Ovary (tissue), 9 donors: ENCODE results near the gene CCK. TPM values are rescaled to one million over a fixed set of nuclear protein-coding genes. Genes with fewer than 3 reads are reported as not detected.

ENCODE experiments used
- DNase-seq, 5 donors: peaks; one replicate each; pipeline ENCODE4 v3.0.0-alpha.2; 2019 to 2020
- H3K27ac ChIP-seq, 2 donors: fragments of 200-600 bp; one replicate each; pipeline versions ENCODE4 v1.5.1 to v1.8.0; 2019 to 2022
- H3K27me3 ChIP-seq: fragments of 200-600 bp; one replicate; pipeline ENCODE4 v1.8.0; 2022
- H3K36me3 ChIP-seq: fragments of 200-600 bp; sonication (generic); one replicate; pipeline ENCODE4 v1.5.1; 2019
- H3K4me1 ChIP-seq: one replicate; pipeline ENCODE4 v1.8.1; 2013; ENCODE audit warnings: mild to moderate bottlenecking, moderate library complexity; ENCODE audit not compliant: insufficient read depth
- H3K4me3 ChIP-seq: fragments of 200-600 bp; sonication (generic); one replicate; pipeline ENCODE4 v1.5.1; 2017
- H3K9me3 ChIP-seq, 2 donors: fragments of 200-600 bp in 1 of 2; sonication (generic) in 1 of 2; one replicate each; pipeline versions ENCODE4 v1.5.1 to v1.8.1; 2013 to 2019; ENCODE audit warnings: mild to moderate bottlenecking in 1 of 2, moderate library complexity in 1 of 2
- CTCF ChIP-seq, 3 donors: fragments of 450-650 bp in 2 of 3; fragments of 200-600 bp in 1 of 3; IDR thresholded peaks; one replicate each; pipeline versions ENCODE4 v1.5.1 to v1.8.0; 2016 to 2022; ENCODE audit warnings: antibody characterized with exemption in 3 of 3, mild to moderate bottlenecking in 1 of 3
- EP300 ChIP-seq: sonication (generic); formaldehyde crosslinking; IDR thresholded peaks from one replicate; pipeline ENCODE4 v1.6.1; 2017; ENCODE audit warnings: antibody characterized with exemption
- POLR2A ChIP-seq: fragments of 450-650 bp; IDR thresholded peaks from one replicate; pipeline ENCODE4 v1.6.1; 2017; ENCODE audit warnings: antibody characterized with exemption, mild to moderate bottlenecking, moderate library complexity
- WGBS, 3 donors: extraction: QIAGEN DNeasy Blood & Tissue Kit in 1 of 3; methylation state at CpG; one replicate each; pipeline versions ENCODE4 v1.1.5 to v1.1.7; 2013 to 2017; 5-methylcytosine and 5-hydroxymethylcytosine counted together
- intact Hi-C, 4 donors: fragments of 100-400 bp; cut with DNase I; formaldehyde crosslinking; loops; one replicate each; pipeline versions ENCODE4 v1.11.0 to v1.15.1; 2022 to 2023
- polyA plus RNA-seq, 2 donors: library from polyadenylated mRNA; stranded (reverse); fragments of 200-250 nt in 1 of 2; fragments of 350-450 nt in 1 of 2; fragmentation: Illumina TruSeq in 1 of 2; extraction: RNeasy Lipid Tissue Mini Kit (QIAGEN cat#74804) in 1 of 2; gene quantifications; one replicate each; pipeline ENCODE4 v1.2.3, GENCODE V29; 2013 to 2014
- total RNA-seq, 7 donors: library from RNA; depleted of rRNA in 2 of 7; stranded (reverse); fragments of >200 nt in 2 of 7; fragmentation: NEBNext Ultra II Directional in 3 of 7; extraction: Animal tissue kit (Norgen Biotek cat#: 25700) in 3 of 7; gene quantifications; one replicate each; pipeline versions ENCODE4 v1.1.0 to v1.2.4, GENCODE V29; 2016 to 2023
- donor health status: DM: no; HTN: no; CAD: no; lungs with moderate emphysema.
- donor health status: DM: no; HTN: no; CAD: no.
- donor health status: Bipolar disorder and iron deficiency.
- donor health status: DM: yes; HTN: yes; CAD: no.
- donor health status: DM: no; HTN: no; CAD: no.
- donor health status: DM: yes; HTN: yes; CAD: no.

The CCK gene
- total and polyA plus RNA-seq, 9 donors: not detected

- Histone ChIP-seq H3K4me1 (no peaks in the 10 kb centered on the region), H3K4me3 (no peak overlapping the region), H3K27me3 (no peaks in the 10 kb centered on the region), H3K36me3 (no peaks in the 10 kb centered on the region), H3K9me3 (no peaks in the 10 kb centered on the region), H3K27ac (no peak overlapping the region)
- no peak for DNase-seq
- WGBS, 3 donors: 27 to 33% (median 30%) methylated on average over 14 of the region's 14 CpGs
- intact Hi-C loops: loop anchor here in 1 of 4 donors (5.0 kb wide), 1 partner anchor 212 kb away; no protein-coding TSS in a partner anchor
- TF ChIP-seq EP300: no peak
- TF ChIP-seq CTCF (IDR thresholded peaks at IDR 0.05): peak in 1 of 3 donors; percentile 19
- TF ChIP-seq POLR2A: no peak
Measured at GRCh38 chr3:42229942-42230688, 35.9 kb downstream of the CCK start.

GRCh38 chr3:42229266-42229941 lies 36.6 kb downstream of the CCK start:
- Histone ChIP-seq H3K9me3 (no peaks in the 10 kb centered on the region), H3K27ac (no peak overlapping the region), H3K27me3 (no peaks in the 10 kb centered on the region), H3K4me1 (no peaks in the 10 kb centered on the region), H3K36me3 (no peaks in the 10 kb centered on the region), H3K4me3 (no peak overlapping the region)
- TF ChIP-seq POLR2A: no peak
- TF ChIP-seq CTCF (IDR thresholded peaks at IDR 0.05): no peak
- TF ChIP-seq EP300: no peak
- WGBS, 3 donors: 22 to 40% (median 30%) methylated on average over 5 of the region's 5 CpGs
- intact Hi-C loops: no loop called here
- no peak for DNase-seq

GRCh38 chr3:42228796-42229195 lies 37.2 kb downstream of the CCK start:
- no peak for TF ChIP-seq CTCF (IDR thresholded peaks at IDR 0.05)
- TF ChIP-seq POLR2A: no peak
- TF ChIP-seq EP300: no peak
- Histone ChIP-seq H3K27me3 (no peaks in the 10 kb centered on the region), H3K4me3 (no peak overlapping the region), H3K9me3 (no peaks in the 10 kb centered on the region), H3K36me3 (no peaks in the 10 kb centered on the region), H3K4me1 (no peaks in the 10 kb centered on the region), H3K27ac (no peak overlapping the region)
- intact Hi-C loops: no loop called here
- no peak for DNase-seq
- WGBS, 3 donors: 15 to 23% (median 20%) methylated on average over 5 of the region's 5 CpGs

- DNase-seq: no peak
- Histone ChIP-seq H3K4me3 (no peak overlapping the region), H3K27ac (no peak overlapping the region), H3K4me1 (no peaks in the 10 kb centered on the region), H3K9me3 (no peaks in the 10 kb centered on the region), H3K36me3 (no peaks in the 10 kb centered on the region), H3K27me3 (no peaks in the 10 kb centered on the region)
- intact Hi-C loops: no loop called here
- 79 to 80% (median 80%) methylated on average over 11 of the region's 11 CpGs for WGBS, 3 donors
- TF ChIP-seq CTCF (IDR thresholded peaks at IDR 0.05) (no peak), POLR2A (no peak), EP300 (no peak)
Measured at GRCh38 chr3:42226470-42227425, 39.2 kb downstream of the CCK start.
